Lower leg skin (tissue), 3 donors: Measurements from ENCODE around the gene TPMT.

Experiments
- CTCF ChIP-seq, 3 donors: fragments of 450-650 bp; IDR thresholded peaks; one replicate each; pipeline ENCODE4 v1.5.1; 2016; ENCODE audit warnings: antibody characterized with exemption in 3 of 3, mild to moderate bottlenecking in 3 of 3, moderate library complexity in 2 of 3
- POLR2A ChIP-seq, 2 donors: fragments of 450-650 bp; IDR thresholded peaks; one replicate each; pipeline ENCODE4 v1.6.1; 2016 to 2017; ENCODE audit warnings: antibody characterized with exemption in 2 of 2, mild to moderate bottlenecking in 1 of 2, moderate library complexity in 1 of 2

- TF ChIP-seq CTCF (IDR thresholded peaks at IDR 0.05) (no peak), POLR2A (IDR thresholded peaks at IDR 0.05) (no peak)
These were observed 10.9 kb upstream of the TPMT start for GRCh38 chr6:18165751-18166150.
